HCT116 (cell line): ENCODE measurements around the gene RLF.

Experiments
- CBX3 ChIP-seq: IDR thresholded peaks from 2 replicates; pipeline ENCODE4 v1.6.1; 2012; ENCODE audit warnings: low read depth
- CEBPB ChIP-seq: IDR thresholded peaks from 2 replicates; pipeline ENCODE4 v1.6.1; 2012; ENCODE audit warnings: low read depth
- EZH2 ChIP-seq: fragments of 200-600 bp; sonication (generic); IDR thresholded peaks from 2 replicates; pipeline ENCODE4 v1.6.1; 2017; ENCODE audit warnings: antibody characterized with exemption, mixed run types
- FOSL1 ChIP-seq: IDR thresholded peaks from 2 replicates; pipeline ENCODE4 v1.6.1; 2012; ENCODE audit warnings: low read depth
- JUND ChIP-seq: IDR thresholded peaks from 2 replicates; pipeline ENCODE4 v1.6.1; 2012
- POLR2A ChIP-seq: IDR thresholded peaks from 2 replicates; pipeline ENCODE4 v1.7.0; 2011; ENCODE audit warnings: borderline replicate concordance; ENCODE audit not compliant: insufficient read depth, insufficient read length; ENCODE audit errors: extremely low read depth
- POLR2AphosphoS5 ChIP-seq: IDR thresholded peaks from 2 replicates; pipeline ENCODE4 v1.6.1; 2011; ENCODE audit warnings: mild to moderate bottlenecking, low read depth, low read length, moderate library complexity
- RAD21 ChIP-seq: IDR thresholded peaks from 2 replicates; pipeline ENCODE4 v1.6.1; 2012; ENCODE audit warnings: low read depth, mild to moderate bottlenecking
- SP1 ChIP-seq: IDR thresholded peaks from 2 replicates; pipeline ENCODE4 v1.6.1; 2012; ENCODE audit warnings: low read depth
- YY1 ChIP-seq: IDR thresholded peaks from 2 replicates; pipeline ENCODE4 v1.6.1; 2011; ENCODE audit warnings: low read length, low read depth, moderate library complexity, mild to moderate bottlenecking; ENCODE audit not compliant: insufficient replicate concordance; ENCODE audit errors: extremely low read depth
- ZFX ChIP-seq: fragments of 450-650 bp; IDR thresholded peaks from 2 replicates; pipeline ENCODE4 v1.6.1; 2017
- ZNF274 ChIP-seq: fragments of 200-500 bp; sonication (Bioruptor generic); IDR thresholded peaks from 2 replicates; pipeline ENCODE4 v1.6.1; 2014; ENCODE audit warnings: mild to moderate bottlenecking, low read depth, low read length, inconsistent platforms
- TF ChIP-seq, protein P1 (sequence below), 3 experiments: fragments of 200-600 bp in 1 of 3; sonication (generic) in 1 of 3; IDR thresholded peaks in 2 of 3; conservative IDR thresholded peaks in 1 of 3; 2 replicates each; pipeline ENCODE4 v1.5.1; 2012 to 2017; ENCODE audit warnings: low read depth in 2 of 3, low read length in 2 of 3, antibody characterized with exemption in 1 of 3, borderline replicate concordance in 1 of 3, control low read depth in 1 of 3, mild to moderate bottlenecking in 1 of 3, mixed read lengths in 1 of 3, mixed run types in 1 of 3, moderate library complexity in 1 of 3; ENCODE audit not compliant: insufficient read depth in 1 of 3
- TF ChIP-seq, protein P2 (sequence below): IDR thresholded peaks from 2 replicates; pipeline ENCODE4 v1.6.1; 2012

GRCh38 chr1:40257688-40258444 is 96.7 kb downstream of the RLF start, which contains the start of gene ZMPSTE24:
- TF ChIP-seq, protein P1, sequence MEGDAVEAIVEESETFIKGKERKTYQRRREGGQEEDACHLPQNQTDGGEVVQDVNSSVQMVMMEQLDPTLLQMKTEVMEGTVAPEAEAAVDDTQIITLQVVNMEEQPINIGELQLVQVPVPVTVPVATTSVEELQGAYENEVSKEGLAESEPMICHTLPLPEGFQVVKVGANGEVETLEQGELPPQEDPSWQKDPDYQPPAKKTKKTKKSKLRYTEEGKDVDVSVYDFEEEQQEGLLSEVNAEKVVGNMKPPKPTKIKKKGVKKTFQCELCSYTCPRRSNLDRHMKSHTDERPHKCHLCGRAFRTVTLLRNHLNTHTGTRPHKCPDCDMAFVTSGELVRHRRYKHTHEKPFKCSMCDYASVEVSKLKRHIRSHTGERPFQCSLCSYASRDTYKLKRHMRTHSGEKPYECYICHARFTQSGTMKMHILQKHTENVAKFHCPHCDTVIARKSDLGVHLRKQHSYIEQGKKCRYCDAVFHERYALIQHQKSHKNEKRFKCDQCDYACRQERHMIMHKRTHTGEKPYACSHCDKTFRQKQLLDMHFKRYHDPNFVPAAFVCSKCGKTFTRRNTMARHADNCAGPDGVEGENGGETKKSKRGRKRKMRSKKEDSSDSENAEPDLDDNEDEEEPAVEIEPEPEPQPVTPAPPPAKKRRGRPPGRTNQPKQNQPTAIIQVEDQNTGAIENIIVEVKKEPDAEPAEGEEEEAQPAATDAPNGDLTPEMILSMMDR (IDR thresholded peaks at IDR 0.05 in 2 of 3, conservative IDR thresholded peaks at IDR 0.05 in 1 of 3; ENCODE audit: borderline replicate concordance in 1 of 3, insufficient read depth in 1 of 3, low read depth in 2 of 3, low read length in 2 of 3), result no peak
- no peak for TF ChIP-seq RAD21
- peak; percentile 100 for TF ChIP-seq CBX3
- TF ChIP-seq ZFX, result peak; percentile 99
- no peak for TF ChIP-seq ZNF274
- peak; percentile 83 for TF ChIP-seq YY1
- TF ChIP-seq POLR2A, result peak; percentile 63
- peak; percentile 93 for TF ChIP-seq POLR2AphosphoS5
- TF ChIP-seq SP1, result peak; percentile 90
- TF ChIP-seq FOSL1, result no peak
- no peak for TF ChIP-seq CEBPB
- no peak for TF ChIP-seq EZH2
- TF ChIP-seq, protein P2, sequence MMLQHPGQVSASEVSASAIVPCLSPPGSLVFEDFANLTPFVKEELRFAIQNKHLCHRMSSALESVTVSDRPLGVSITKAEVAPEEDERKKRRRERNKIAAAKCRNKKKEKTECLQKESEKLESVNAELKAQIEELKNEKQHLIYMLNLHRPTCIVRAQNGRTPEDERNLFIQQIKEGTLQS, result no peak
- no peak for TF ChIP-seq JUND
